ENCODE results near the gene CAPNS1.

The CAPNS1 gene

GRCh38 chr19:36139473-36140303, at the start of gene CAPNS1:
CAPNS1 (plus strand) TSS chr19:36140066; CDS start chr19:36141012, 946 bp downstream.
- H3K4me3 ChIP-seq (ENCODE audit: low read depth, low read length), result peak within 1 kb of the TSS; percentile 88
- TF ChIP-seq CTCF (IDR thresholded peaks at IDR 0.05; ENCODE audit: low read depth, low read length, missing control alignments), result no peak
- peak; percentile 92 for DNase-seq (ENCODE audit: low read depth)
- in situ Hi-C loops (cut with HindIII; ENCODE audit: low sequenced_read_pairs), result no loop called here

- TF ChIP-seq CTCF (IDR thresholded peaks at IDR 0.05; ENCODE audit: low read depth, low read length, missing control alignments), result no peak
- no peak overlapping the region for H3K4me3 ChIP-seq (ENCODE audit: low read depth, low read length)
- in situ Hi-C loops (cut with HindIII; ENCODE audit: low sequenced_read_pairs), result no loop called here
- DNase-seq (ENCODE audit: low read depth), result no peak
These were observed 48.8 kb upstream of the CAPNS1 start for GRCh38 chr19:36090910-36091695.

GRCh38 chr19:36092566-36092965, 47.3 kb upstream of the CAPNS1 start:
- no peak for TF ChIP-seq CTCF (IDR thresholded peaks at IDR 0.05; ENCODE audit: low read depth, low read length, missing control alignments)
- no peak for DNase-seq (ENCODE audit: low read depth)
- H3K4me3 ChIP-seq (ENCODE audit: low read depth, low read length), result no peak overlapping the region
- in situ Hi-C loops (cut with HindIII; ENCODE audit: low sequenced_read_pairs), result no loop called here

GRCh38 chr19:36093146-36093662, 46.7 kb upstream of the CAPNS1 start:
- no peak for DNase-seq (ENCODE audit: low read depth)
- in situ Hi-C loops (cut with HindIII; ENCODE audit: low sequenced_read_pairs), result no loop called here
- no peak overlapping the region for H3K4me3 ChIP-seq (ENCODE audit: low read depth, low read length)
- TF ChIP-seq CTCF (IDR thresholded peaks at IDR 0.05; ENCODE audit: low read depth, low read length, missing control alignments), result no peak

GRCh38 chr19:36093687-36094086, 46.2 kb upstream of the CAPNS1 start:
- H3K4me3 ChIP-seq (ENCODE audit: low read depth, low read length), result no peak overlapping the region
- no peak for TF ChIP-seq CTCF (IDR thresholded peaks at IDR 0.05; ENCODE audit: low read depth, low read length, missing control alignments)
- DNase-seq (ENCODE audit: low read depth), result no peak
- in situ Hi-C loops (cut with HindIII; ENCODE audit: low sequenced_read_pairs), result no loop called here

GRCh38 chr19:36097036-36097435, 42.8 kb upstream of the CAPNS1 start:
- no peak for TF ChIP-seq CTCF (IDR thresholded peaks at IDR 0.05; ENCODE audit: low read depth, low read length, missing control alignments)
- H3K4me3 ChIP-seq (ENCODE audit: low read depth, low read length), result no peak overlapping the region
- DNase-seq (ENCODE audit: low read depth), result no peak
- in situ Hi-C loops (cut with HindIII; ENCODE audit: low sequenced_read_pairs), result no loop called here
